GM18907 (cell line): ENCODE data around the gene CSKMT.
"Not testable (repeated sequence)": the region's sequence is repeated elsewhere in the genome, so short reads cannot be mapped to it uniquely, and the experiment has no call there.

Experiments
- ATAC-seq: cut with Tn5 transposase; IDR thresholded peaks from one replicate; pipeline ENCODE4 v1.9.1; 2021; ENCODE audit warnings: mild to moderate bottlenecking, moderate library complexity; ENCODE audit not compliant: unreplicated experiment

The CSKMT gene

DNA sequence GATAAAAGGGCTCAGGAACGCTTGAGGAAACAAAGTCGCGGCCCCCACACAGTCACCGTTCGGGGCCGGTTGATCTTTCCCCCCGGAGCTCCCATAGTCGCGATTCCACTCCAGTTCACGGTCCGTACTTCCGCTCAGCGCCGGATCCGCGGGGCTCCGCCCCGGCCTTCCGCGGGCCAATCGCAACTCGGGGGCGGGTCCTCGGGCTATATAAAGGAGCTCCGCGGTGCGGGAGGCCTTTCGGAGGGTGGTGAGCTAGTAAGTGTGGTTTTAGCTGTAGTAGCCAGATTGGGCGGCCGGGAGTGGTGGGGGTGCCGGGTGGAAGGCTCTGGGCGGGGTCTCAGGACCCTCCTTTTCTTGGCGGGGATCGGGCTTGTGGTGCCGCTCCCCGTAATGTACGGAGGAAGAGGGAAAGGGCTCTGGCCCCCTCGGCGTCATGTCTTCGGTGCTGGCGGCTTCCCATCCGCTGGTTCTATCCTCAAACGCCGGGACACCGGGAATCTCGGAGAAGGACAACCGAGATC is at the start of gene CSKMT, which contains the start of gene C11orf98:
CSKMT (plus strand) TSS at position 238 of the 524 bp plus-strand sequence. CDS start 568 bp downstream, outside the sequence.
C11orf98 (minus strand) TSS at position 136 of the 524 bp plus-strand sequence; CDS start at position 95, 41 bp downstream.
- ATAC-seq, result peak; percentile 85

GRCh38 chr11:62615521-62615920 is 49.6 kb upstream of the CSKMT start:
- ATAC-seq, result no peak

GRCh38 chr11:62616957-62617356 is 48.2 kb upstream of the CSKMT start:
- ATAC-seq, result not testable (repeated sequence)

DNA sequence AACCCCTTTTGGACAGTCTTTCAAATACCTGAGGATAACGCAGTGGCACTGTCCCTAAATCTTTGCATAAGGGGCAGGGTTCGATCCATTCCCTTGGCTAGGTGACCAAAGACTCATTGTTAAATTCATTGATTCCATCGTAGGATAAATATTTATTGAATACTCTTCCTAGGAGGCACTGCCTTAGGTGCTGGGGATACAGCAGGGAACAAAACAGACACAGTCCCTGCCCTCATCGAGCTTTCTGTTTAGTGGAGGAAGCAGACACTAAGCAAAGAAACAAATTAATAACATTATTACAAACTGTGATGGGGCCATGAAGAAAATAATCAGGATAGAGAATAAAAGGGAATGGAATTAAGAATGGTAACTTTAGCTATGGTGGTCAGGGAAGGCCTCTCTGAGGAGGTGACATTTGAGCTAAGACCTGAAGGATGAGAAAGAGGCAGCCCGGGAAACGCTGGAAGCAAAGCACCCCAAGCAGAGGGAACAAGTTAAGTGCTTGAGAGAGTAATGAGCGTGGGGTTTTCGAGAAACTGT is 44.0 kb upstream of the CSKMT start:
- ATAC-seq, result no peak

- ATAC-seq, result peak; percentile 91
Measured at GRCh38 chr11:62621567-62622470, 43.3 kb upstream of the CSKMT start, which contains the start of gene B3GAT3. Gene B3GAT3, minus strand, starts transcription at chr11:62621986. Its CDS starts 39 bp downstream, at chr11:62621947.

DNA sequence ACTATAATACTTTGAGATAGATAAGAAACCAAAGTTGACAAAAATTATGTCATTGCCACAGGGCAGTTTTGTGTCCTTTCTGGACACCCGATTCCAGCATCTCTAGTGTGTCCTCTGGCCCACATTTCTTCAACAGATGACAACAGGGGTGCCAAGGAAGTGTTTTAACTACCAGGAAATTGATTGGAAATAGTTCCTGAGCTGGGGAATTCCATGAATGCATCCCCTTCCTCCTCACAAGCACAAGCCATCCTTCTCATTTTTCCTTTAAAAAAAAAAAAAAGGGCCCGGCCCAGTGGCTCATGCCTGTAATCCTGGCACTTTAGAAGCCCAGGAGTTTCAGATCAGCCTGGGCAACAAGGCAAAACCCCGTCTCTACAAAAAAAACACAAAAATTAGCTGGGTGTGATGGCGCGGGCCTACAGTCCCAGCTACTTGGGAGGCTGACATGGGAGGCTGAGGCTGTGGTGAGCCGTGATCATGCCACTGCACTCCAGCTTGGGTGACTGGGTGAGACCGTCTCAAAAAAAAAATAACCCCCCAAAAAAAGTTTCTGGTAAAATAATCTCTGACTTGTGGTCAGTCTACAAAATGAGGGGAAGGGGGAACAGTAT is 42.5 kb upstream of the CSKMT start:
- ATAC-seq, result no peak

DNA sequence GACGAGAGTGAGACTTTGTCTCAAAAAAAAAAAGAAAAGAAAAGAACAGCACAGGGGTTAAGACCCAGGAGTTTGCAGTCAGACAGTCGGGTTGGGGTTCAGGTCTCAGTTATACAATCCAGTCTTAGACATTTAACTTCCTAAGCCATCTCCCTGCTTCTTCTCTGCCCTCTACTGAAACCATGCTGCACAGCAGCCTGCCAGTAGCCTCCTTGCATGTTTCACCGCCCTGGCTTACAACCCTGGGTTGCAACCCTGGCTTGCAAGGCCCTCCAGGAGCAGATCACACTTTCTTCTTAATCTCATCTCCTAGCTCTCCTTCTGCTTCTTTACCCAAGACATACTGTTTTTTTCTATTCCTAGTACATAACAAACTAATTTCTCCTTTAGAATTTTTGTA is 37.4 kb upstream of the CSKMT start:
- no peak for ATAC-seq

GRCh38 chr11:62632492-62632891 is 32.6 kb upstream of the CSKMT start:
- no peak for ATAC-seq

- ATAC-seq, result no peak
Measured at GRCh38 chr11:62644220-62644619, 20.9 kb upstream of the CSKMT start.

GRCh38 chr11:62645671-62645945 is 19.5 kb upstream of the CSKMT start:
- no peak for ATAC-seq

GRCh38 chr11:62645946-62646824 is 18.9 kb upstream of the CSKMT start, which contains the start of gene GANAB:
Gene GANAB, minus strand, starts transcription at chr11:62646613. Its CDS starts 14 bp downstream, at chr11:62646599.
- peak; percentile 87 for ATAC-seq

DNA sequence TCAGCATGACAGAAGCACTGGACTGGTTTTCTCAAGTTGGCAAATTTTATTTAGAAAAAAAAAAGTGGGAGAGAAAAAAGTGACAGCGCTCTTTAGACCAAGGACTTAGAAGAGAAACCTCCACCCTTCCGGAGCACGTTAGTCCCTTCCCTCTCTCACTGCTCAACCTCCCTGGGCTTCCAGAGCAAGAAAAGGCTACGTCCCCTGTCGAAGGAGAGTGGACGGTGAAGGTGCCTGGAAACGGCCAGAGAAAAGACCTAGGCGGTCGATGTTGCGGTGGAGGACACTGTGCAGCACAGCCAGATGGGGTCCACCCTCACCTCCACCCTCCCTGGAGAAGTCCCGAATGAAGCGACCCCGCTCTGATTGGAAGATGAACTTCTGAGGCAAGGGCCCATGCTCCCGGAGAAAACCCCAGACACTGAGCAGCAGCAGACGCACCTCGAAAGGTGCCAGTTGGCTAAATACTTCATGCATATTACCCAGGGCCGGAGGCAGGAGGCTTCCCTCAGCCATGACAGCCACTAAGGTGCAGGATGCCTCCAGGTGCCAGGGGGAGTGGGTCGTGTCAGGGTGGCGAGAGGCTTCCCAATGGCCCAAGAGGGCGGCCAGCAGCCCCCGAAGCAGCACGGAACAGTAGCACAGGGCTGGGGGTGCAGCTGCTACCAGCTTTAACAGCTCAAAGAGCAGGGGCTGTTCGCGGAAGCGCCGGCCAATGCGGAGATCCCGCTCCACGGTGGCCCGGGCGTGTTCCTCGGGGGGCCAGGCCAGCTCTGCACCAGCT is 18.1 kb upstream of the CSKMT start:
- ATAC-seq, result peak; percentile 1

DNA sequence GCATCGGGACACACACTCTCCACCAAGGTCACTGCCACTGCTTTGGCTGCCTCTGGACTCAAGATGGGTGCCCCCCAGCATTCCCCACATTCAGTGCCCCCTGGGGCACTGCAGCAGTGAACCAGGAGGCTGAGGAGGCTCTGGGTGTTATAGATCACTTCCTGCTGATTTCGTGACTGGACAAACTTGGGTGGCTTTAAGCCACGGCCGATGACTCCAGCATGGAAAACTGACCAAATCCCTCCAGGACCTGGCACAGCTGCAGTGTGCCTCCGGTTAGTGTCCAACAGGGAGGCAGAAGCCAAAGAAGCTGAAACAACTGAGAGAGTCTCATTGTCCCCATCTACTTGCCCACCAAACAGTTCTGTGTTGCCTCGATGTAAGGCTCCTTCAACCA is 17.5 kb upstream of the CSKMT start:
- ATAC-seq, result no peak

- ATAC-seq, result no peak
Measured at GRCh38 chr11:62648185-62648966, 16.7 kb upstream of the CSKMT start.

DNA sequence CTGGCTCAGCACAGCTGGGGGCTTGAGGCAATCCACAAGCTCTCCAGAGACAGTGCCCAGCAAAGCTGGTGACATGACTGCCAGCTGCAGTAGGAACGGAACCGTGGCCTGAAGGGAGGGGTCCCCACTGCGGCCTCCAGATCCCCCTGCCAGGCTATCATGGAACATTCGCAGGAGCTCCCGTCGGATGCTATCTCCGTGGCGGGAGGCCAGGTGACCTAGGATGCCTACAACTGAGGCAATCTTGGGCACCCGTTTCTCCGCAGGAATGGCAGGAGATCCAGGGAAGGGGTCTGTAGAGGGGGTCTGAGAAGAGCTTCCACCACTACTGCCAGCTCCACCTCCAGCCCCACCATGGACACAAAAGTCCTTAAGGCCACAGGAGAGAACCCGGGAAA is 16.1 kb upstream of the CSKMT start:
- ATAC-seq, result no peak

GRCh38 chr11:62649486-62649885 is 15.6 kb upstream of the CSKMT start:
- no peak for ATAC-seq

DNA sequence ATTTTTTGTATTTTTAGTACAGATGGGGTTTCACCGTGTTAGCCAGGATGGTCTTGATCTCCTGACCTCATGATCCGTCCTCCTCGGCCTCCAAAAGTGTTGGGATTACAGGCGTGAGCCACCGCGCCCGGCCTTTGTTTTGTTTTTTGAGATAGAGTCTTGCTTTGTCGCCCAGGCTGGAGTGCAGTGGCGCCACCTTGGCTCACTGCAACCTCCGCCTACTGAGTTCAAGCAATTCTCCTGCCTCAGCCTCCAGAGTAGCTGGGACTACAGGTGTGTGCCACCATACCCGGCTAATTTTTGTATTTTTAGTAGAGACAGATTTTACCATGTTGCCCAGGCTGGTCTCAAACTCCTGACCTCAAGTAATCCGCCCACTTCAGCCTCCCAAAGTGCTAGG is 14.8 kb upstream of the CSKMT start:
- ATAC-seq, result not testable (repeated sequence)

DNA sequence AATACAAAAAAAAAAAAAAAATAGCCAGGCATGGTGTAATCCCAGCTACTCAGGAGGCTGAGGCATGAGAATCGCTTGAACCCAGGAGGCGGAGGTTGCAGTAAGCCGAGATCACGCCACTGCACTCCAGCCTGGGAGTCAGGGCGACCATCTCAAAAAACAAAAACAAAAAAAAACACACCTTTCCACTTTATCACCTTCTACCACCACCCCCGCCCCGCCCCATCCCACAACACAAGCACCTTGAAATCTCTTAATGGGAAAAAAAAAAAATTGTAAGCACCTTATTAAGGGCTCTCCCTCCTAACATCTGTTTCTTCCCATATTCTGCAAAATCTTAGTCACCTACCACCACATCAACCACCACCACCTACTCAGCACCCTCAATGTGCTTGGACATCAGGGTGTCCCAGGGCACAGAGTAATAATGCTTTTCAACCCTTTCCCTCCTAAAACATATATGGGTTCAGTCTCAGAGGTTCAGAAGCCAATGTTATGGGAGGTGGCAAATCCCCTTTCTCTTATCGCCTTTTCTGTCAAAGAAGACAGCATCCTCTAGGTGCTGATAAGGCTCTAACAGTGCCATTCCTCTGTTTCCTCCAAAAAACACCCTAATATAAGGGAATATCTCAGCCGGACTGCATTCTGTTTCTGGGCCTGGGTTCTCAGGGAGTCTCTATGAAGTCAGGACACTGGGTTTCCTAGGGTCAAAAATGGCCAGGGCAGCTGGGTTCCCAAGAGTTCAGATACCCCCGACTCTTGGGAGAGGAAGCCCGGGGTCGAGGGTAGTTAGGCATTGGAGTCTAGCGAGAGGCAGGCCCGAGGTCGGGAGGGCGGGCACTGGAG is 12.7 kb upstream of the CSKMT start:
- ATAC-seq, result peak; percentile 15
